IMR-90 (cell line): ENCODE results near the gene BMERB1. TPM values are rescaled to one million over a fixed set of nuclear protein-coding genes. Genes with fewer than 3 reads are reported as not detected.

Experiments used
- ATAC-seq: fragments of 200-7000 bp; cut with Tn5 transposase; 2 replicates; pipeline ENCODE4 v1.9.1; 2020; ENCODE audit warnings: low read depth, mild to moderate bottlenecking, moderate library complexity
- BruUV-seq: library from RNA; stranded (reverse); fragments of 400-500 nt; replicated peaks from 2 replicates; lab custom pipeline; 2021; lab: Mats Ljungman, UMichigan
- CTCF ChIA-PET: fragments of 300-600 bp; formaldehyde crosslinking; extraction: SDS; loops from one replicate; lab custom pipeline; 2021; ENCODE audit warnings: antibody characterized with exemption; lab: Yijun Ruan, JAX
- POLR2A ChIA-PET: fragments of 300-600 bp; sonication (Branson Sonifier 250); formaldehyde crosslinking; loops from one replicate; lab custom pipeline; 2022; ENCODE audit warnings: antibody characterized with exemption; ENCODE audit not compliant: unreplicated experiment; lab: Charles Lee
- DNase-seq: peaks from one replicate; pipeline ENCODE4 v3.0.0; 2013
- H2AFZ ChIP-seq: replicated peaks from 2 replicates; pipeline ENCODE3; 2013; ENCODE audit warnings: low read length, mild to moderate bottlenecking; ENCODE audit not compliant: poor library complexity
- H2AK5ac ChIP-seq: 2 replicates; pipeline ENCODE4 v1.6.1; 2013; ENCODE audit warnings: low read depth, low read length, inconsistent platforms
- H2AK9ac ChIP-seq: replicated peaks from 2 replicates; pipeline ENCODE3; 2013; ENCODE audit warnings: mild to moderate bottlenecking, low read depth, low read length, moderate library complexity; ENCODE audit not compliant: poor library complexity
- H2BK120ac ChIP-seq: 2 replicates; pipeline ENCODE4 v1.6.1; 2013; ENCODE audit warnings: low read depth, low read length, inconsistent platforms
- H2BK15ac ChIP-seq: 3 replicates; pipeline ENCODE4 v1.6.1; 2013; ENCODE audit warnings: low read depth, low read length, inconsistent platforms
- H2BK20ac ChIP-seq: 2 replicates; pipeline ENCODE4 v1.6.1; 2013; ENCODE audit warnings: low read depth, mild to moderate bottlenecking, inconsistent platforms, low read length, moderate library complexity
- H2BK5ac ChIP-seq: 2 replicates; pipeline ENCODE4 v1.6.1; 2013; ENCODE audit warnings: mild to moderate bottlenecking, low read depth, low read length, inconsistent platforms; ENCODE audit not compliant: poor library complexity, severe bottlenecking
- H3K14ac ChIP-seq: replicated peaks from 2 replicates; pipeline ENCODE4 v1.6.1; 2013; ENCODE audit warnings: low read depth, low read length, inconsistent platforms
- H3K18ac ChIP-seq: 2 replicates; pipeline ENCODE4 v1.6.1; 2013; ENCODE audit warnings: low read depth, low read length, control low read depth
- H3K23ac ChIP-seq: 2 replicates; pipeline ENCODE4 v1.6.1; 2013; ENCODE audit warnings: low read depth, low read length, inconsistent platforms
- H3K27ac ChIP-seq: 2 replicates; pipeline ENCODE4 v1.5.1; 2013; ENCODE audit warnings: mild to moderate bottlenecking, control low read depth, low read length; ENCODE audit not compliant: insufficient read depth
- H3K27me3 ChIP-seq: 2 replicates; pipeline ENCODE4 v1.6.1; 2013; ENCODE audit warnings: low read length; ENCODE audit not compliant: control insufficient read depth, insufficient read depth
- H3K36me3 ChIP-seq: 2 replicates; pipeline ENCODE4 v1.6.1; 2013; ENCODE audit warnings: low read length, mixed read lengths; ENCODE audit not compliant: control insufficient read depth, insufficient read depth
- H3K4ac ChIP-seq: 2 replicates; pipeline ENCODE4 v1.6.1; 2013; ENCODE audit warnings: low read depth, low read length, inconsistent platforms
- H3K4me1 ChIP-seq: 2 replicates; pipeline ENCODE4 v1.6.1; 2013; ENCODE audit warnings: low read length, mixed read lengths; ENCODE audit not compliant: control insufficient read depth, insufficient read depth
- H3K4me2 ChIP-seq: 2 replicates; pipeline ENCODE4 v1.6.1; 2013; ENCODE audit warnings: low read depth, mild to moderate bottlenecking, control low read depth, low read length, moderate library complexity
- H3K4me3 ChIP-seq: 2 replicates; pipeline ENCODE4 v1.5.1; 2013; ENCODE audit warnings: low read depth, mild to moderate bottlenecking, control low read depth, low read length, moderate library complexity; ENCODE audit not compliant: insufficient read depth
- H3K56ac ChIP-seq: 2 replicates; pipeline ENCODE4 v1.6.1; 2013; ENCODE audit warnings: low read length, inconsistent platforms; ENCODE audit not compliant: insufficient read depth; ENCODE audit errors: extremely low read depth
- H3K79me1 ChIP-seq, 2 experiments: 2 replicates each; pipeline ENCODE4 v1.6.1; 2013; ENCODE audit warnings: low read length in 2 of 2, inconsistent platforms in 1 of 2, low read depth in 1 of 2
- H3K9ac ChIP-seq: 2 replicates; pipeline ENCODE4 v1.6.1; 2013; ENCODE audit warnings: low read depth, low read length, control low read depth
- H3K9me1 ChIP-seq: 2 replicates; pipeline ENCODE4 v1.6.1; 2013; ENCODE audit warnings: low read length, inconsistent platforms; ENCODE audit not compliant: insufficient read depth
- H3K9me3 ChIP-seq: 2 replicates; pipeline ENCODE4 v1.6.1; 2013; ENCODE audit warnings: low read length; ENCODE audit not compliant: control insufficient read depth, insufficient read depth
- H4K20me1 ChIP-seq: 2 replicates; pipeline ENCODE4 v1.6.1; 2013; ENCODE audit warnings: low read length, inconsistent platforms; ENCODE audit not compliant: insufficient read depth
- H4K5ac ChIP-seq: 2 replicates; pipeline ENCODE4 v1.6.1; 2013; ENCODE audit warnings: mild to moderate bottlenecking, low read depth, low read length, control low read depth
- H4K8ac ChIP-seq, 2 experiments: 2 replicates each; pipeline ENCODE4 v1.6.1; 2013; ENCODE audit warnings: low read depth in 2 of 2, low read length in 2 of 2, control low read depth in 1 of 2, inconsistent platforms in 1 of 2
- H4K91ac ChIP-seq: 2 replicates; pipeline ENCODE4 v1.6.1; 2013; ENCODE audit warnings: low read depth, low read length, inconsistent platforms; ENCODE audit not compliant: insufficient read depth
- CTCF ChIP-seq: conservative IDR thresholded peaks from 2 replicates; pipeline ENCODE4 v1.5.1; 2012; ENCODE audit warnings: mild to moderate bottlenecking, low read depth, low read length, improper control_type of control experiment
- FOS ChIP-seq: fragments of 150-350 bp; IDR thresholded peaks from 2 replicates; pipeline ENCODE4 v1.6.1; 2016; ENCODE audit warnings: low read depth, low read length
- MAZ ChIP-seq: IDR thresholded peaks from 2 replicates; pipeline ENCODE4 v1.6.1; 2012; ENCODE audit warnings: low read depth, mild to moderate bottlenecking, low read length, improper control_type of control experiment, moderate library complexity, borderline replicate concordance
- NFE2L2 ChIP-seq: fragments of 150-350 bp; IDR thresholded peaks from 2 replicates; pipeline ENCODE4 v1.6.1; 2016; ENCODE audit warnings: low read depth, mild to moderate bottlenecking, low read length
- RAD21 ChIP-seq: IDR thresholded peaks from 2 replicates; pipeline ENCODE4 v1.6.1; 2012; ENCODE audit warnings: low read length, improper control_type of control experiment
- WGBS, 2 experiments: methylation state at CpG; one replicate each; pipeline versions ENCODE4 v1.1.5 to v1.1.7; 2013; ENCODE audit warnings: missing lambda C conversion rate in 2 of 2; ENCODE audit not compliant: insufficient read length in 1 of 2; ENCODE audit errors: extremely low coverage in 2 of 2; 5-methylcytosine and 5-hydroxymethylcytosine counted together
- dilution Hi-C: fragments of 300-500 bp; cut with HindIII; formaldehyde crosslinking; loops from one replicate; pipeline ENCODE4 v1.14.3; 2018; ENCODE audit warnings: low sequenced_read_pairs; ENCODE audit not compliant: unreplicated experiment
- in situ Hi-C: fragments of 300-500 bp; cut with MboI; formaldehyde crosslinking; loops from 3 replicates; pipeline ENCODE4 v1.14.3; 2019; ENCODE audit warnings: low sequenced_read_pairs, inconsistent platforms, mixed read lengths
- intact Hi-C: fragments of 100-400 bp; cut with micrococcal nuclease; formaldehyde crosslinking; loops from 2 replicates; pipeline ENCODE4 v1.10.0; 2022
- polyA plus RNA-seq, 3 experiments: library from polyadenylated mRNA; depleted of rRNA; stranded (reverse); fragments of >200 nt; gene quantifications; 2 replicates each; pipeline ENCODE4 v1.2.3, GENCODE V29; 2012; ENCODE audit warnings: low replicate concordance in 1 of 3
- total RNA-seq: library from RNA; depleted of rRNA; stranded (reverse); fragments of >200 nt; gene quantifications from 2 replicates; pipeline ENCODE4 v1.2.3, GENCODE V29; 2012

BMERB1 gene
- total and polyA plus RNA-seq, 2 of the 4 experiments (the other 2 are of a cell fraction) = 22.6 to 32.9 TPM

GRCh38 chr16:15415511-15415985, 18.8 kb upstream of the BMERB1 start:
- in situ Hi-C loops = no loop called here
- CTCF ChIA-PET = no interaction called here
- H3K27ac ChIP-seq = no peak overlapping the region
- no peak overlapping the region for H2BK20ac ChIP-seq
- H4K8ac ChIP-seq = no peak overlapping the region
- no peaks in the 10 kb centered on the region; the same call in 1 of the 2 replicates for H3K27me3 ChIP-seq
- H3K18ac ChIP-seq = no peak overlapping the region
- POLR2A ChIA-PET = no interaction called here
- no peak overlapping the region for H2BK120ac ChIP-seq
- H2AK9ac ChIP-seq = no peak overlapping the region
- no peaks in the 10 kb centered on the region for H3K9me1 ChIP-seq
- no peak overlapping the region for H2BK5ac ChIP-seq
- no peaks in the 10 kb centered on the region for H3K79me1 ChIP-seq
- no peak overlapping the region for H3K14ac ChIP-seq
- no peak overlapping the region for H2BK15ac ChIP-seq
- no TSS peak for BruUV-seq
- intact Hi-C loops = no loop called here
- dilution Hi-C loops = no loop called here
- TF ChIP-seq NFE2L2 (no peak), CTCF (no peak), FOS (no peak), RAD21 (no peak), MAZ (no peak)
- DNase-seq = peak; percentile 38
- no peak overlapping the region for H3K9ac ChIP-seq
- no peak overlapping the region for H3K4ac ChIP-seq
- H3K4me3 ChIP-seq = no peak overlapping the region
- no peak overlapping the region for H4K5ac ChIP-seq
- H3K23ac ChIP-seq = no peak overlapping the region
- WGBS, 2 experiments = no CpG with 5 or more reads among the region's 3 CpGs
- no peak overlapping the region for H3K4me2 ChIP-seq
- H2AFZ ChIP-seq = no peak overlapping the region
- no peaks in the 10 kb centered on the region for H4K20me1 ChIP-seq
- H3K9me3 ChIP-seq = no peaks in the 10 kb centered on the region
- no peak overlapping the region for H4K91ac ChIP-seq
- H3K56ac ChIP-seq = no peak overlapping the region
- no peaks in the 10 kb centered on the region for H3K36me3 ChIP-seq
- peaks cover 2% of the 10 kb centered on the region; the same call in 1 of the 2 replicates for H3K4me1 ChIP-seq
- ATAC-seq = peak; percentile 66
- no peak overlapping the region for H2AK5ac ChIP-seq
